GM23248 (cell line): Measurements from ENCODE around the gene HIP1.
"Not testable (repeated sequence)": the region's sequence is repeated elsewhere in the genome, so short reads cannot be mapped to it uniquely, and the experiment has no call there.

Experiments used
- EZH2 ChIP-seq: fragments of 200-600 bp; sonication (generic); IDR thresholded peaks from 2 replicates; pipeline ENCODE4 v1.6.1; 2018; ENCODE audit warnings: antibody characterized with exemption, mild to moderate bottlenecking; ENCODE audit not compliant: insufficient read depth, poor library complexity, severe bottlenecking
- EZH2phosphoT487 ChIP-seq: fragments of 200-600 bp; sonication (generic); IDR thresholded peaks from 2 replicates; pipeline ENCODE4 v1.6.1; 2018; ENCODE audit warnings: antibody characterized with exemption, moderate library complexity, mild to moderate bottlenecking, low read depth; ENCODE audit not compliant: insufficient read depth

GRCh38 chr7:75721922-75722321, 16.8 kb downstream of the HIP1 start:
- not testable (repeated sequence) for TF ChIP-seq EZH2, EZH2phosphoT487
